ENCODE results near the gene COL5A3. TPM values are rescaled to one million over a fixed set of nuclear protein-coding genes. Genes with fewer than 3 reads are reported as not detected.

The COL5A3 gene
- total RNA-seq, 1 experiment from 2014 or later = 0.18 TPM

- H3K27ac ChIP-seq (ENCODE audit: low read length) = no peak overlapping the region
- in situ Hi-C loops (cut with HindIII; ENCODE audit: low pct_unique_long_range_greater_than_20kb, low sequenced_read_pairs) (no loop called here), intact Hi-C loops (cut with micrococcal nuclease; ENCODE audit: unreplicated experiment) (no loop called here)
- H3K36me3 ChIP-seq (ENCODE audit: control insufficient read depth, insufficient read depth, low read length) = no peaks in the 10 kb centered on the region
- H3K9me3 ChIP-seq (ENCODE audit: control insufficient read depth, insufficient read depth, low read depth, low read length) = no peaks in the 10 kb centered on the region
- POLR2A ChIA-PET = no interaction called here
- no peaks in the 10 kb centered on the region for H3K4me1 ChIP-seq (ENCODE audit: control insufficient read depth, insufficient read depth, low read length)
- CTCF ChIA-PET = interaction anchor here (0.6 kb wide), 1 partner anchor 23 kb away, joined by 4 read pairs; no protein-coding TSS in a partner anchor
- H3K4me3 ChIP-seq (ENCODE audit: low read depth in 2 of 2, low read length in 2 of 2) = no peak overlapping the region
- no TSS peak for BruUV-seq (replicated peaks)
- ATAC-seq (no peak), DNase-seq (ENCODE audit: low read depth, low spot score) (no peak)
- TF ChIP-seq CTCF (IDR thresholded peaks at IDR 0.05) (no peak), POLR2AphosphoS5 (IDR thresholded peaks at IDR 0.05; ENCODE audit: low read depth, low read length) (no peak), TCF7L2 (IDR thresholded peaks at IDR 0.05; ENCODE audit: low read depth, low read length) (no peak)
- H3K27me3 ChIP-seq (ENCODE audit: control insufficient read depth, insufficient read depth, low read length) = no peaks in the 10 kb centered on the region
Measured at GRCh38 chr19:10049626-10050025, 39.3 kb upstream of the COL5A3 start.

GRCh38 chr19:10045371-10045770 is 35.1 kb upstream of the COL5A3 start:
- Histone ChIP-seq H3K27me3 (ENCODE audit: control insufficient read depth, insufficient read depth, low read length) (no peaks in the 10 kb centered on the region), H3K36me3 (ENCODE audit: control insufficient read depth, insufficient read depth, low read length) (no peaks in the 10 kb centered on the region), H3K4me1 (ENCODE audit: control insufficient read depth, insufficient read depth, low read length) (no peaks in the 10 kb centered on the region), H3K9me3 (ENCODE audit: control insufficient read depth, insufficient read depth, low read depth, low read length) (no peaks in the 10 kb centered on the region), H3K27ac (ENCODE audit: low read length) (no peak overlapping the region), H3K4me3 (ENCODE audit: low read depth in 2 of 2, low read length in 2 of 2) (no peak overlapping the region)
- in situ Hi-C loops (cut with HindIII; ENCODE audit: low pct_unique_long_range_greater_than_20kb, low sequenced_read_pairs) = no loop called here
- ChIA-PET POLR2A (no interaction called here), CTCF (no interaction called here)
- intact Hi-C loops (cut with micrococcal nuclease; ENCODE audit: unreplicated experiment) = no loop called here
- ATAC-seq (no peak), DNase-seq (ENCODE audit: low read depth, low spot score) (no peak)
- TF ChIP-seq CTCF (IDR thresholded peaks at IDR 0.05) = no peak
- no peak for TF ChIP-seq TCF7L2 (IDR thresholded peaks at IDR 0.05; ENCODE audit: low read depth, low read length)
- TF ChIP-seq REST (IDR thresholded peaks at IDR 0.05; ENCODE audit: insufficient read depth in 1 of 2, low read depth in 2 of 2, low read length in 1 of 2) = no peak
- TF ChIP-seq POLR2AphosphoS5 (IDR thresholded peaks at IDR 0.05; ENCODE audit: low read depth, low read length) = no peak
- BruUV-seq (replicated peaks) = no TSS peak

GRCh38 chr19:10044390-10044789 is 34.1 kb upstream of the COL5A3 start:
- peak; percentile 72 for ATAC-seq
- CTCF ChIA-PET = no interaction called here
- no TSS peak for BruUV-seq (replicated peaks)

More at GRCh38 chr19:10044390-10044789, 34.1 kb upstream of the COL5A3 start:
- no peaks in the 10 kb centered on the region for H3K27me3 ChIP-seq (ENCODE audit: control insufficient read depth, insufficient read depth, low read length)
- TF ChIP-seq SIN3A (IDR thresholded peaks at IDR 0.05; ENCODE audit: borderline replicate concordance, insufficient read depth, low read depth, low read length) (no peak), POLR2AphosphoS5 (IDR thresholded peaks at IDR 0.05; ENCODE audit: low read depth, low read length) (no peak), REST (IDR thresholded peaks at IDR 0.05; ENCODE audit: insufficient read depth in 1 of 2, low read depth in 2 of 2, low read length in 1 of 2) (no peak), CTCF (IDR thresholded peaks at IDR 0.05) (no peak), TCF7L2 (IDR thresholded peaks at IDR 0.05; ENCODE audit: low read depth, low read length) (no peak)
- H3K27ac ChIP-seq (ENCODE audit: low read length) = no peak overlapping the region
- H3K4me3 ChIP-seq (ENCODE audit: low read depth in 2 of 2, low read length in 2 of 2) = no peak overlapping the region
- H3K4me1 ChIP-seq (ENCODE audit: control insufficient read depth, insufficient read depth, low read length) = no peaks in the 10 kb centered on the region
- in situ Hi-C loops (cut with HindIII; ENCODE audit: low pct_unique_long_range_greater_than_20kb, low sequenced_read_pairs) = no loop called here
- intact Hi-C loops (cut with micrococcal nuclease; ENCODE audit: unreplicated experiment) = no loop called here
- H3K9me3 ChIP-seq (ENCODE audit: control insufficient read depth, insufficient read depth, low read depth, low read length) = no peaks in the 10 kb centered on the region
- no peak for DNase-seq (ENCODE audit: low read depth, low spot score)
- no peaks in the 10 kb centered on the region for H3K36me3 ChIP-seq (ENCODE audit: control insufficient read depth, insufficient read depth, low read length)
- POLR2A ChIA-PET = no interaction called here

Measured in Panc1 (cell line).